Stimulated activated CD4-positive, alpha-beta T cell treated with anti-CD3 and anti-CD28 coated beads, Interleukin-4, amount 100 ng/mL, for 1 hour (primary cell): ENCODE results near the gene POTEB.
A peak's percentile ranks its signal among the peaks of the same experiment; 100 is the strongest.
"Not testable (repeated sequence)": the region's sequence is repeated elsewhere in the genome, so short reads cannot be mapped to it uniquely, and the experiment has no call there.

ENCODE experiments used
- DNase-seq: peaks from one replicate; pipeline ENCODE4 v3.0.0-alpha.2; 2020

The POTEB gene

GRCh38 chr15:21877635-21878034 lies at the start of gene POTEB:
POTEB (minus strand) TSS chr15:21877735; CDS start chr15:21877246, 489 bp downstream.
- DNase-seq: not testable (repeated sequence)

DNA sequence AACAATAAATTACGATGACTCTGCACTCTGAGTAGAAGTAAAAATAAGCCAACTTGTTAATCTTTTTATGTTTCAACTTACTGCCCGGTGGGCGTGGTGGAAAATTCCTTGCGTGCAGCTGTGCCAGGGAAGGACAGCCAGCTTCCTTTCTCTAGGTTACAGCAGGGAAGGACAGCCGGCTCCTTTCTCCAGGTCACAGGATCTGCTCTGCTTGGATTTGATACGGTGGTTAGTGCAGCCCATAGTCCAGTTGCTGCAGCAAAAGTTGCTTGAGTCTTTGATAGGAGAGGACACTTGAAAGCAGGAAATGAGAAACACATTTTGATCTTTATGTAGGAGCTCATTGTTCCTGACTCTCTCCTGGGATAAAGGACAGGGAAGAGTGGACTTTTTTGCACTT lies 13.4 kb upstream of the POTEB start:
- DNase-seq: not testable (repeated sequence)

- not testable (repeated sequence) for DNase-seq
Measured at GRCh38 chr15:21889542-21889941, 12.0 kb upstream of the POTEB start.

DNA sequence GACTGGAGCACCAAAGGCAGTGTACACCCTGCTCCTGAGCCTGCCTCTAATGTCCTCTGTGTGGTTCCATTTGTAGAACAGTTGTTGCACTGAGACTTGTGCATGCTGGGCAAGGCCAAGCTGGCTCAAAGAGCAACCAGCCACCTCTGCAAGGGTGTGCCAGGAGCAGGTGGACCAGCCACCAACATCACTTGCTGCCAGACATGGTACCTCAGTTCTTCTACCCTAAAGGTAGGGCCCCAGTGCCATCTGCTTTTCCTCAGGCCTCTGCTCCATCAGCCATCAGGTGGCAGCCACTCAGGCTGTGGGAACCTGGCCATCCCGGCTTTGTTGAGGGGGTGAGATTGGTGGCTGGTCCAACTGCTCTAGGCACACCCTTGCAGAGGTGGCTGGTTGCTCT lies 38.7 kb downstream of the POTEB start:
- peak; percentile 0 for DNase-seq
